Inflammatory macrophage (primary cell): ENCODE data around the gene USP37.

Experiments used
- DNase-seq, 2 donors: peaks; one replicate each; pipeline ENCODE4 v3.0.0-alpha.2; 2020 to 2022
- total RNA-seq, 18 experiments: gene quantifications; one replicate each; lab custom pipeline; 2026; ENCODE audit warnings: mixed read lengths in 6 of 18, inconsistent platforms in 2 of 18; lab: John Stamatoyannopoulos, UW

Gene USP37, protein sequence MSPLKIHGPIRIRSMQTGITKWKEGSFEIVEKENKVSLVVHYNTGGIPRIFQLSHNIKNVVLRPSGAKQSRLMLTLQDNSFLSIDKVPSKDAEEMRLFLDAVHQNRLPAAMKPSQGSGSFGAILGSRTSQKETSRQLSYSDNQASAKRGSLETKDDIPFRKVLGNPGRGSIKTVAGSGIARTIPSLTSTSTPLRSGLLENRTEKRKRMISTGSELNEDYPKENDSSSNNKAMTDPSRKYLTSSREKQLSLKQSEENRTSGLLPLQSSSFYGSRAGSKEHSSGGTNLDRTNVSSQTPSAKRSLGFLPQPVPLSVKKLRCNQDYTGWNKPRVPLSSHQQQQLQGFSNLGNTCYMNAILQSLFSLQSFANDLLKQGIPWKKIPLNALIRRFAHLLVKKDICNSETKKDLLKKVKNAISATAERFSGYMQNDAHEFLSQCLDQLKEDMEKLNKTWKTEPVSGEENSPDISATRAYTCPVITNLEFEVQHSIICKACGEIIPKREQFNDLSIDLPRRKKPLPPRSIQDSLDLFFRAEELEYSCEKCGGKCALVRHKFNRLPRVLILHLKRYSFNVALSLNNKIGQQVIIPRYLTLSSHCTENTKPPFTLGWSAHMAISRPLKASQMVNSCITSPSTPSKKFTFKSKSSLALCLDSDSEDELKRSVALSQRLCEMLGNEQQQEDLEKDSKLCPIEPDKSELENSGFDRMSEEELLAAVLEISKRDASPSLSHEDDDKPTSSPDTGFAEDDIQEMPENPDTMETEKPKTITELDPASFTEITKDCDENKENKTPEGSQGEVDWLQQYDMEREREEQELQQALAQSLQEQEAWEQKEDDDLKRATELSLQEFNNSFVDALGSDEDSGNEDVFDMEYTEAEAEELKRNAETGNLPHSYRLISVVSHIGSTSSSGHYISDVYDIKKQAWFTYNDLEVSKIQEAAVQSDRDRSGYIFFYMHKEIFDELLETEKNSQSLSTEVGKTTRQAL
- total RNA-seq: 6.8 to 60.1 (median 34.8) reads per million in 18 experiments

DNA sequence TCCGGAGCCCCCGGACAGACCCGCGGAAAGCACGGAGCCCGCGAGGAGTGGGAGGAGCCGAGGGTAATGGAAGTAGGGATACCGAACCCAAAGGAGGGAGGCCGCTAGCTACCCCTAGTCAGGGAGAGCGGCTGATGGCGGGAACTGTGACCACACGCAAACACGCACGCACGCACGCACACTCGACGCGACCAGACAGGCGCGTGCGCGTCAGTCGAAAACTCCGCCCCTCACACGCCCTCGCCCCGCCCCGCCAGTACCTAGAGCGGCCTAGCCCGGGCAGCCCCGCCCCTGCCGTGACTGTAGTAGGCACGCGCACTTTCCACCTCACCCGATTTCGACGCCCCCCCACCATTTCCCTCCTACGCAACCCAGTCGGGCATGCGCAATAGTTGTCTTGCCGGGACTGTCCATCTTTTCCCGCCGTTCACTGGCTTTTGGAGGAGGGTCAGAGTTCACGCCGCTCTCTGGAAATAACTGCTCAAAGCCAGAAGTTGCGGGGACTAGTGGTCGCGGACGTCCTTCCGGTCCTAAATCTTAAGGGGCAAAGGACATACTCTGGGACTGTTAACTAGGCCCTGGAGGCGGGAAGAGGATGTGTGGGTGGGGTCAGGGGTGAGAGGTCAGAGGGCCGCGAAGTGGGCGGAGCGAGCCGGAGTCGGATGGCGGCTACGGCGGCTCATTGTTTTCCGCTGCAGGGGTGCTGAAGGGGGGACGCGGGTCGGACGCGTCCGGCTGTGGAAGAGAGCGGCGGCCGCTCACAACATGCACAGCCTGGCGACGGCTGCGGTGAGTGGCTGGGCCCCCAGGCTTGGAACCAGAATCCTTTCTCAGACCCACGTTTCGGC is at the start of gene USP37, which contains the start of gene CNOT9:
USP37 (minus strand) TSS at position 162 of the 848 bp plus-strand sequence. CDS start 9,698 bp downstream, outside the sequence.
CNOT9 (plus strand) TSS at position 650 of the 848 bp plus-strand sequence; CDS start at position 766, 116 bp downstream.
- peak; percentile 99 for DNase-seq

DNA sequence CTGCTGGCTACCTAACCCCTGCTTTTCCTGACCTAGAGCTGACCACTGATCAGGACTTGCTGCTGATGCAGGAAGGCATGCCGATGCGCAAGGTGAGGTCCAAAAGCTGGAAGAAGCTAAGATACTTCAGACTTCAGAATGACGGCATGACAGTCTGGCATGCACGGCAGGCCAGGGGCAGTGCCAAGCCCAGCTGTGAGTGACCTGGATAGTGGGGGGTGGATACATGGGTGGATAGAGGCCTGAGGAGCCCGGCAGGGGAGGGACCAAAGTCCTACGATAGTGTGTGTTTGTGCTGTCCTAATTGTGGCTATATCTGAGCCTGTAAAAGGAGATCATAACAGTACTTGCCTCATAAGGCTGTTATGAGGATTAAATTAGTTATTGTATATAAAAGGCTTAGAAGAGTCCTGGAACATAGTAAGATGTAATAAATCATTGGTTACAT is 47.7 kb upstream of the USP37 start:
- no peak for DNase-seq

DNA sequence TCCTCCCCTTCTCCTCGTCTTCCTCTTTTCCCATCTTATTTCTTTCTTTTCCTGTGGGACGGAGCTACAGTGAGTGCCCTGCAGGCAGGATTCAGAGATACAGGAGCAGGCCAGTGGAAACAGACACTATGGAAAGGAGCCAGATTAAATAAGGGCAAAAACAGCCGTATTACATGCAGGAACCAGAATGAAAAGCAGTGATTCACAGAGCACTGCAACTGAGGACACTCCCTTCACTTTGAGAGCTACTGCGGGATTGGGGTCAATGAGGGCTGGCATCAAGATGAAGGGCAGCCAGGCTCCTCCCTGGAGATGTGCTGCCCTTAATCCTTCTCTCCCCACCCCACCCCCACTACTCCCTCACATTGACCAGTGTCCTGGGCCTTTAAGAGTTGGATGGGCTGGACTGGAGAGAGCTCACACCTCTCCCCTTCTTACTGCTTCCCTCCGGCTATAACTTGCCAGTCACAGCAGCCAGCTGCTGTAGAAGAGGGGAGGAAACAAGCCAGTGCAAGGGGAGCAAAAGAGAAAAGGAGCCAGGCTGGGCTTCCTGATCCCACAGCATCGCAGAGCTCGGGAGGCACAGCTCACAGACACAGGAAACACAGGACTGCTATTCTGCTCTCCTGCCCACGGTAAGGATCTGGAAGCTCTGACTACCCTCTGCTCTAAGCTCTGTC is 39.4 kb upstream of the USP37 start, which contains the start of gene PLCD4:
PLCD4 (plus strand) TSS at position 464 of the 680 bp plus-strand sequence. CDS start 7,841 bp downstream, outside the sequence.
- DNase-seq: no peak

DNA sequence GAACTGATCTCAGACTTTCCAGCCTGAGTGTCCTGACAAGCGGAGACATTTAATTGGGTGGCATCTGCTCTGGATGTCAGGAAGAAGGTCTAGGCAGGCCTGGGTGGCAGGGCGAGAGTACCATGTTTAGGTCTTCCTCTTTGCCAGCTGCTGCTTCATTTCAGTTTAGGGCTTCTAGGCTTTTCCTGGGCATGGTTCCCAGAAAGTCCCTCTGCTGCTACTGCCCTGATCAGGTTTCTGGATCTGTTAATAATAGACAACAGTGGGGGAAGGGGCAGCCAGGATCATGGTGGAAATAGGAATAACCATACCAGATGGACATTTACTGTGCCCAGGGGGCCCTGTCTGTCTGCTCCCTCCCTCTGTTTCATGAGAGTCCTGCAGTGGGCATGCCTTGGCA is 37.3 kb upstream of the USP37 start:
- DNase-seq: no peak

DNA sequence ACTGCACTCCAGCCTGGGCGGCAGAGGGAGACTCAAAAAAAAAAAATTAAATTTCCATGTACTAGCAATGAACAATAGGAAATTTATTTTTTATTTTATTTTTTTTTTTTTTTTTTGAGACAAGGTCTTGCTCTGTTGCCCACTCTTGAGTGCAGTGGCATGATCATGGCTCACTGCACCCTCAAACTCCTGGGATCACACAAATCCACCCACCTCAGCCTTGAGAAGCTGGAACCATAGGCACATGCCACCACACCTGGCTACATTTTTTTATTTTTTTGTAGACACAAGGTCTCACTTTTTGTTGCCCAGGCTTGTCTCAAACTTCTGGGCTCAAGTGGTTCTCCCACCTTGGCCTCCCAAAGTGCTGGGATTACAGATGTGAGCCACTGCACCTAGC is 17.4 kb upstream of the USP37 start:
- DNase-seq: no peak

DNA sequence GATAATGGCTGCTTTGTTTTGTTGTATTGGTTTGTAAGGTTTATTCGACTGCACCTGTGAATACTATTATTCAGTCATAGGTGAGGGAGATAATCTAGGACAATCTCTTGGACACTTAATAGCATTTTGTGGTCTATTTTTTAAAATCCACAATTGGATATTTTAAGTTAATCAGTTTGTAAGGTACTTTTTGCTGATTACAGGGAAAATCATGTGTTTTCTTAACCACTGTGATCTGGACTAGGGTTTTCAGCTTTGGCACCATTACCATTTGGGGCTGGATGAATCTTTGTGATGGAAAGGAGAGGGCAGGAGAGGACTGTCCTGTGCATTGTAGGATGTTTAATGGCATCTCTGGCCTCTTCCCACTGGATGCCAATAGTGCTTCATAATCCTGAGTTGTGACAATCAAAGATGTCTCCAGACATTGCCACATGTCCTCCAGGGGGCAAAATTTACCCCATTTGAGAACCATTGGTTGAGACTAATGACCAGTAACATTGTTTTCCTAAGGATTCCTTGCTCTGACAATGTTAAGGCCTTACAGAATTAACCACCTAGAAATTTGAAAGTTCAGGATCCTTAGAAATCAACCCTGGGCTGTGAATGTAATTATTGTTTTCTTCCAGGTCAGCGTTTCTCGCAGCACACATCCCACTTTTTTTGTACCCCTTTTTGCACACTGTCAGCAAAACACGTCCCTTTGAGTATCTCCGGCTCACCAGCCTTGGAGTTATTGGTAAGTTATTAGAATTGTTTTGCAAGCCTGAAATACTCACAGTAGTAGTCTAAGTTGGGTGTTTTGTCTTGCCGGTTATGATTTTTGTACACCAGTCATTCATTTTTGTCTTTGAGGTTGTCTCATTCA is 16.1 kb upstream of the USP37 start:
- no peak for DNase-seq

DNA sequence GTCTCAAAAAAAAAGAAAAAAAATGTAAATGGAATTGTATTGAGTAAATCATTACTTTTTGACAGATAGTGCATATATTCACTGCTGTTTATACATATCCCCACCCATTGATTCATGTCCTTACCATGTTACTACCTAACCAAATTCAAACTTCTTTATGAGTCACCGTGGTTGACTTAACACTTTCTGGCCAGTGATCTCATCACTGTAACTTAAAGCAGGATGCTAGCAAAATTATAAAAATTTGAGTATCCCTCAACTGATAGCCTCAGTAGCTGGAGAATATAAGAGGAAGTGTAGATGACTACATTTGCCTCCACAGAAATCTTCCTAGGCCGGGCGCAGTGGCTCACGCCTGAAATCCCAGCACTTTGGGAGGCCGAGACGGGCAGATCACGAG is 13.9 kb upstream of the USP37 start:
- DNase-seq: no peak

DNA sequence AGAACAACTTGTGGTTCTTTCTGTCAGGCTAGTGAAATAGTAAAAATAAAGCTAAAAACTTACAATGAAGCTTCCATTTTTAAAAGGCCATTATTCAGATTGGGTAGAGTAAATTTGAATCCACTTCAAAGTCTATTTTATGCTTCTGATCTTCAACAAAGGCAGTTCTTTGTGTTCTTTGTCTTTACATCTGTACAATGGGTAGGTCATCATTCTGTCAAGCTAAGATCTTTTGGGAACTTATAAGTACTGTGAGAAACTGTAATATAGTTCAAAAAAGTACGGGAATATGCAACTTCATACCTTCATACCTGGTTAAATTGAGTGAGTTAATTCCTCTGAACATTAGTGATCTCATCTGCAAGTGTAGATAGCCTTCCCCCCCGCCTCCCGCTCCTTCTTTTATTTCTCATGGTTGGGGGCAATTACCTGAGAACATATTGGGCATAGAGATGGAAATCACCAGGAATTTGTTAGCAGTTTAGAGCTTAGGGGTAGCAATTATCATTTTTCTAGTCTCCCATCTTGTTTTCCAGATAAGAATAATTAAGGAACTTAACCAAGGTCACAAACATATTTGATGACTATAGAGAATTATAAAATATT is 10.2 kb upstream of the USP37 start:
- no peak for DNase-seq

DNA sequence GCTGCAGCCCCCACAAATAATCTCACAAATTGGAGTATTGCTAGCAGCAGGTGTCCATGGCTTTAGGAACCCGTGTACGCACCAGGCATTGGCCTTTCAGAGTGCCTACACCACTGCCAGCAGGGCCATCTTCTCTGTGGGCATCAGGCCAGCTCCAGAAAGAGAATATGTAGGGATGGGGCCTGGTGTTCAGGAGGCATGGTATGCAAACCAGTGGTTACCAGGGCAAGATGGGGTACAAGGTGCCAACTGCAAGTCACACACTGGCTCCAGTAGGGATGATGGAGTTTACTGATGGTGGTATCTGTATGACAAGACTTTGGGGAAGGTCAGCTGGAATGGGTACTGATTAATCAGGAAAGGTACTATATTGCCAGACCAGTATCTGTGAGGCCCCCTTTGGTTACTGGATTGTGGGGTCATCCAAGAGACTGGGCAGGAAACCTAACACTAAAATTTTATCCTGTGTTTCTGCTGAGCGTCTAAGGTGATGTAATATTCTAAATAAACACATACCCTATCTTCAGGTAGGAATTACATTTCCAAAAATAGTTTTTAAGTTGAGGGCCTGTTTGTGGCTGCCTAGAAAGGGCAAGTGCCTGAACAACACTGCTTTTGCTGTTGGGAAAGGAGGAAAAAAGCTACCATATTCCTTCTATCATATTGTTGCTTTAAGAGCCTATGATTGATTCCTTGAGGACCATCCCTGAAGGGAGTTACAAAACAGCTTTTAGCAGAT is 9.5 kb upstream of the USP37 start:
- no peak for DNase-seq

DNA sequence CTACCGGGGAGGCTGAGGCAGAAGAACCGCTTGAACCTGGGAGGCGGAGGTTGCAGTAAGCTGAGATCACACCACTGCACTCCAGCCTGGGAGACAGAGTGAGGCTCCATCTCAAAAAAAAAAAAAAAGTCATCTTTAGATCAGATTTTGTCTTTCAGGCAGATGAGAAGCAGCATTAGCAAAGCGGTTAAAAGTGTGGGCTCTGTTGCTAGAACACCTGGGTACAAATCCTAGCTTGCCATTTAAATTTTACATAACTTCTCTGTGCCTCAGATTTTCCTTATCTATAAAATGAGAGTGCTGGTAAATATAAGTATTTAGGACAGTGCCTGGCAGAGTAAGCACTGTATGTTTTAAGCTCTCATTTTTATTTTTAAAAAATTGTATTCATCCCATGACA is 8.7 kb upstream of the USP37 start:
- no peak for DNase-seq

DNA sequence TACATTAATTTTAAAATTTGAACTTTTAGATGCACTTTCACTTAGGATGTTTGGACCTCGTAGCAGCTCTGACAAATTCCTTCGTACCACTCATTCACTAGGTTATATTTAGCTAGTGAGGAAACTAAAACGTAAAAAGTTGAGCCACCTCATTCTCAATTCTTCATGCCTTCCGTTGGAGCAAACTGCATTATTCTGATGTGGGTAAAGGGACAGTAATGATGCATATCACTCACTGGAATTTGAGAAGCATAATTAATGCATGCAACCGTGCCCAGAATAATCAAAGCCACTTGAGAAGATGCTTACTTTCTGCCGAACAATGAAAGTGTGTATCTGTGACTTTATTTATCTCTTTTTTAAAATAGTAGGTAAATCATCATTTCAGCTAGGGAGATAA is 2.7 kb upstream of the USP37 start:
- no peak for DNase-seq

DNA sequence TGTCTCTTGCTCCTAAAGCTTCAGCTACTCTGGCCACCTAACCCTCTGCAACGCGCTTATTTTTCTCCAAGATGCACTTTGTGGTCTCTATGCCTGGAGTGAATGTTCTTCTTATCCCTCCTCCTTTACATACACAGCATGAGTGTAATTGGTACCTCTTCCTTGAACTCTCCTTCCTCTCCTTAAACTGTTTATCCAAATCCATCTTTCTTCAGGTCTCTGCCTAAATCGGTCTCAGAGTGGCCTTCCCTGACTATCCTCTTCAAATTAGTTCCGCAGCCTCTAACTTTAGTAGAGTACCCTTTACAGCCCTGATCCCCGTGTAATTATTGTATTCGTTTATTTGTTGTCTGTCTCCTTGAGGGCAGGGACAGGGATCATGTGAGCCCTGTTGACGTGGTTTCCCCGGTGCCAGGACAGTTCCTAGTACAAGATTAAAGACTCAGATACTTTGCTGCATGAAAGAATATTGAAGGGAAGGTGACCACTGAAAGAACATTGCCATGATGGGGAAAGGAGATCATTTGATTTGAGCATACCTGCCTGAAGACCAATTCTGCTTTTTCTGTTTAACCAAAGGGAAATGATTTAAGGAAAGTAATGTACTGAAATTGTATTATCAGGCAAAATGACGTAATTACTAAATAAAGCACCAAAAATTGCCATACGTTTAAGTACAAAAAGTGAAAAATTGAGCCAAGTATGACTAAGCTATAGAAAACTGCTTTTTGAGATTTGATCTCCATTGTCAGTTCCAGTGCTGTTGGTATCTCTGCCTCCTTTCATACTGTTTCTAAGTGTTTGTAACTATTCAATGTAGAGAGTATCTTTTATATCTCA is 1.7 kb upstream of the USP37 start:
- DNase-seq: peak; percentile 23 to 31

DNA sequence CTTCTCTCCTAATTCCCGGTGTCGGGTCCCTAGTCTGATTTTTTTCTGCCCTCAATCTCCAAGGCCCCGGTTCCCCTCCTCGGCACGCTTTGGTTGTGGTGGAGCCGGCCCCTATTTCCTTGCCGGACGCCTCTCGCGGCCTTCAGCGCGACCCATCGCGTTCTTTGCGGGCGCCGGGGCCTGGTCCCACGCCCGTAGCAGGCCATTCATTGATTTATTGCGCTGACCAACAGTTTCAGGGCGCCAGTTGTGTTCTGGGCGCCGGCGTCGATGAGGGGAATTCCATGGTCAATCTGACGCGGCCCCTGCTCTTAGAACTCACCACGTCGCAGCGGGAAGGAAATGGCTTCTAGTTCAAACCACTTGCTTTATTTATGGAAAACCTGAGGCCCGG is 884 bp upstream of the USP37 start:
- DNase-seq: peak; percentile 11 to 48

DNA sequence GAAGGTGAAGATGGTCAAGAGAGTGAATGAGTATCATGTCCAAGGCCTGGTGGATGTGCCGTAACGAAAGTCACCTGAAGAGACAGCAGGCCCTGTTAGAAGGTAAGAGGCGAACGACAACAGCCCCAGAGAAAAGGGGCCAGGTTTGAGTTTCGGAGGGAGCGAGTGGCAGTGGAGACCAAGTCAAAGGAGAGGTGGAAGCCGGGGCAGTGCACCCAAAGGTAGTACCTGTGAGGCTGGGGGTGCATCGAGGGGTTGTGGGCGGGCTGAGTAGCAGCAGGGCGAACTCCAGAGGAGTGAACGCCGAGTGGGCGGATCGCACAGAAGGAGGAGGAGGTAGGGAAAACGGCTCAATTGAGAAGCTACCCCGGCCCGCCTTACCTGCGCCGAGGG is 358 bp downstream of the USP37 start:
- DNase-seq: peak in 1 of 2 donors; percentile 8

DNA sequence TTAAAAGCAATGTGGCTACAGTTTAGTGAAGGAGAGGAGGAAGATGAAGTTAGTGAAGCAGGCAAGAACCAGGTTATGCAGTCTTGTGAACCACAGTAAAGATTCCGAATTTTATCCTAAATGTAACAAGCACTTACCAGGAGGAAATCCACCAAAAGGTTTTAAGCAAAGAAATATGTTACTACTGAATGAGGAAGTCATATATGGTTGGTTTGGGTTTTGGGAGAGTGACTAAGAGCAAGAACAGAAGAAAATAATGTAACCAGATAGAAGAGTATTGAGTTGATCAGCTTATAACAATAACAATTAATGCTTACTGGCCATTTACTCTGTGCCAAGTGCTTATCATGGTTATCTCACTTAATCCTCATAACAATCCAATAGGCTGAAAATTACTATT is 1.9 kb downstream of the USP37 start:
- no peak for DNase-seq

DNA sequence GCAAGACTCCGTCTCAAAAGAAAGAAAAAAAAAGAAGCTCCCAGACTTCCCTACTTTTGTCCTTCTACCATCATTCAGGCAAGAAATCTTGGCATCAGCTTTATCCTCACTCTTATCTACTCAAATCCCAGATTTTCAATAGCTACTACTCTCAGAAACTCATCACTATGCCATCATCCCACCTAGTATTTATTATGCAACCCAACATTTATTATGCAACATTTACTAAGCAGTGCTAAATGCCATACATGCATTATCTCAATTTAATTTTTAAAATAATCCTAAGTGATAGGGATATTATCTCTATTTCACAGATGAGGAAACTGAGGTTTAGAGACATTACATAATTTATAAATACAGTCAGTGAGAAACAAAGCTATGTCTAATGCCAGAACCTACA is 4.1 kb downstream of the USP37 start:
- no peak for DNase-seq

DNA sequence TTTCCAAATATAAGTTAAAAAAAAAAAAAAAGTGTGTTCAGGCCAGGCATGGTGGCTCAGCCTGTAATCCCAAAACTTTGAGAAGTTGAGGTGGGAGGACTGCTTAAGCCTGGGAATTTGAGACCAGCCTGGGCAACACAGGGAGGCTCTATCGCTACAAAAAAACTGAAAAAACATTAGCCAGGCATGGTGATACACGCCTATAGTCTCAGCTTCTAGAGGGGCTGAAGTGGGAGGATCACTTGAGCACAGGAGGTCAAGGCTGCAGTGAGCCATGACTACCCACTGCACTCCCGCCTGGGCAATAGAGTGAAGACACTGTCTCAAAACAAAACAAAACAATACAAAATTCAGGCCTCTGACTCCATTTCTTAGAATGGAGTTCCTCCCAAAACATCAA is 9.2 kb downstream of the USP37 start:
- DNase-seq: no peak

DNA sequence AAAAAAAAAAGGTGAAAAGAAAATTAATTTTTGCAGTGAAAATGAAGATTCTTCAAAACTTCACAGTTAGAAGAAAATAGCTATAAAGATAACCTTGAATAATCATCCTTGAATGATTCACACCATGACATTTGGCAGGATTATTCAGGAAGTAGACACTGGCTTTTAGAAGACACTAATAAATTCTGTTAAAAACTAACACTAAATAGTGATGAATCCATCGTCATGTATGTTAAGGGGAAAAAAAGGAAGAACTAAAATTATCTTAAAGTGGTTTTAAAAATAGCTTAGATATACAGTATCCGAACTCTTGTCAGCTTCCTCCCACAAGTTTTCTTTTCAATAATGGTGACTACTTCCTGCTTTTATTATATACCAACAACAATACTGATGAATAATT is 10.2 kb downstream of the USP37 start:
- DNase-seq: peak in 1 of 2 donors; percentile 49
